ENCODE measurements around the gene NUDT1. TPM values are rescaled to one million over a fixed set of nuclear protein-coding genes. Genes with fewer than 3 reads are reported as not detected.

NUDT1 gene
- total RNA-seq, 2 donors from 2014 or later, result 63.6 to 79.3 TPM

DNA sequence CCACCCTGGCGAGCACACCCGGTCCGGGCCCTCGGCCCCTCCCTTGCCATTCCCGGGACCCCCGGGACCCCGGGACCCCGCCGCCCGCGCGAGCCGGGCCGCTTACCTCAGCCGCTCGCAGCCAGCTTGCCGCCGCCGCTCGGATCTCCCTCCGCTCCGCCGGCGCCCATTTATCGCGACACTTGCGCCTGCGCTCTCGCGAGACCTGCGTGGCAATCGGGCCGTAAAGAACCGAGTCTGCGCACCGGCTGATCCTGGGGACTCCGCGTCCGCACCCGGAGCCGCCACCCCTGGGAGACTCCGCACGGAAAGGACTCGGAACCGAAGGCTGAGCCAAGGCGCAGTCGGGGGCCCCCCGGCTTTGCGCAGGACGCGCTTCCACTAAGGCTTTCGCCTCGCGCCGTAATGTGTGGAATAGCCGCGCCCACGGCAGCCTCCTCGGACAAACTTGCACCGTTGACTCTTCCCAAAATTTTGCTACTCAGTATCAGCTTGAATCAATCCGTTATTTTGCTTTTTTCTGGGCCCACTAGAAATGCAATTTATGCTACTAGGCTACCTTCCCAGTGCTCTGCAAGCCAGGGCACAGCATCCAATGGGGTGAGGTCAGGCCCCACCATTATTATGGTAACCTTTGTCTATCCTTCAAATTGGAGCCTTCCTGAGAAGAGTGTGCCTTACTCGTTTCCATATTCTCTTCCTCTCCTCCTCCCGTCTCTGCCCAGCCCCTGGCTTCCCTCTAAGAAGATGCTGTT, 9.1 kb upstream of the NUDT1 start, which contains the start of gene MAD1L1:
TSS of gene MAD1L1 (minus strand) at position 180 of the 755 bp plus-strand sequence. CDS start 2,812 bp downstream, outside the sequence.
- Mint-ChIP-seq H3K27me3 (ENCODE audit: low read depth) (no peaks in the 10 kb centered on the region), H3K4me1 (ENCODE audit: low read depth) (peaks cover 16% of the 10 kb centered on the region), H3K36me3 (ENCODE audit: insufficient read depth in 2 of 2) (peaks cover 5 to 12% of the 10 kb centered on the region in 2 donors), H3K9me3 (no peaks in the 10 kb centered on the region), H3K27ac (peak within 1 kb of the TSS; percentile 61), H3K4me3 (peak within 1 kb of the TSS; percentile 88 to 90)
- ATAC-seq (replicated peaks in 1 of 2), result peak; percentile 93 to 94
- DNase-seq, result peak; percentile 91 to 94

DNA sequence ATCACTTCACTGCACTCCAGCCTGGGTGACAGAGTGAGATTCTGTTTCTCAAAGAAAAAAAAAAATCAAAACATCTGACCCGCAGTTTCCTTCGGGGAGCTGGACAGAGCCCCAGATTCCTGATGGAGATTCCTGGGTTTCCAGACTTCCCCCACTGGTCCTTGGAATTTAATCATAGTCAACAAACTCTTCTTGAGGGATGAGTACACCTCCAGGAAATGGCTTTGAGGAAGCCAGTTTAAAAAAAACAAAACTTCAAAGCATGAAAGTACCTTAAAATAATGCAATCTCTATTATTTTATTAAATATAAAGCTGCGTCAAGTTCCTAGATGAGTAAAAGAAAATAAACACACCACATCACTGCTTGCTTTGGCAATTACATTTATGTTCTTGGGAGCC, 8.1 kb upstream of the NUDT1 start:
- no peak overlapping the region for H3K27ac Mint-ChIP-seq

DNA sequence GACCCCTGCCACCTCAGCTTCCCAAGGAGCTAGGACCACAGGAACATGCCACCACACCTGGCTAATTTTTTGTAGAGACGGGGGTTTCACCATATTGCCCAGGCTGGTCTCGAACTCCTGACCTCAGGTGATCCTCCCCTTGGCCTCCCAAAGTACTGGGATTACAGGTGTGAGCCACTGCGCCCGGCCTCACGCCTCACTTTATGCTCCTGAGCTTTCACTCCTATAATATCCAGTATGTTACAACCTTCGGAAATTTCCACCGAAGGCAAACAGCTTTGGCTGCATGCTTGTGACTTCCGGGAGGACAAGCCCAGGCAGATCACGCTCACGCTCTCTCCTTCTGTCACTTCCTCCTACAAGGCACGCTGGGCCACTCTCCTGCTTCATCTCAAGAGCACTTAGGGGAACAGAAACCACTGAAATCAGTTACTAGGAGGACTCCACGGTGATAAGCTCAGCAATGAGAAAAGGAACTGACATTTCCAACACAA, 4.9 kb upstream of the NUDT1 start:
- Mint-ChIP-seq H3K9me3 (no peaks in the 10 kb centered on the region), H3K27me3 (ENCODE audit: low read depth) (no peaks in the 10 kb centered on the region), H3K36me3 (ENCODE audit: insufficient read depth in 2 of 2) (peaks cover 8 to 14% of the 10 kb centered on the region in 2 donors), H3K27ac (peak overlapping the region; percentile 33), H3K4me3 (no peak overlapping the region), H3K4me1 (ENCODE audit: low read depth) (peaks cover 23% of the 10 kb centered on the region)
- ATAC-seq (replicated peaks in 1 of 2) (no peak), DNase-seq (no peak)

More for the DNA sequence above, 8.1 kb upstream of the NUDT1 start:
- no peaks in the 10 kb centered on the region for H3K9me3 Mint-ChIP-seq
- H3K36me3 Mint-ChIP-seq (ENCODE audit: insufficient read depth in 2 of 2), result peaks cover 5 to 12% of the 10 kb centered on the region in 2 donors
- no peaks in the 10 kb centered on the region for H3K27me3 Mint-ChIP-seq (ENCODE audit: low read depth)
- H3K4me1 Mint-ChIP-seq (ENCODE audit: low read depth), result peaks cover 16% of the 10 kb centered on the region
- ATAC-seq (replicated peaks in 1 of 2) (no peak), DNase-seq (no peak)
- H3K4me3 Mint-ChIP-seq, result peak overlapping the region in 1 of 2 donors; percentile 48

DNA sequence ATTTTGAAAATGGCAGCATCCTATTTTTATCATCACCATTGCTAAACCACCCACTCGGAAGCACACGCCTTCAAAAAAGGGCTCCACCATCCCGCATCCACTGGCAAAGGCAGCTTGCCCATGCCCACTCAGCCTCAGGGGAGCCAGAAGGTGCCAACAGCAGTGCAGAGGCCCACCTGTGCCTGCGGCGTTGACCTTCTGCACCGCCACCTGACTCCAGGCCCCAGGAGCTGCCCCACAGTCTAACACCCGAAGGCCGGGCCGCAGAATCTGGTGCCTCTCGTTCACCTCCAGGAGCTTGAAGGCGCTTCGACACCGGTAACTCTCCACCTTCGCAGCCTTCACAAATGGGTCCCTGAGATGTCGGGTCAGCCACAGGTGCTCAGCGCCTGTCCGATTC, 2.8 kb upstream of the NUDT1 start:
- ATAC-seq (replicated peaks in 1 of 2) (no peak), DNase-seq (no peak)
- Mint-ChIP-seq H3K27ac (no peak overlapping the region), H3K4me1 (ENCODE audit: low read depth) (peaks cover 11% of the 10 kb centered on the region), H3K36me3 (ENCODE audit: insufficient read depth in 2 of 2) (peaks cover 8 to 14% of the 10 kb centered on the region in 2 donors), H3K9me3 (no peaks in the 10 kb centered on the region), H3K27me3 (ENCODE audit: low read depth) (no peaks in the 10 kb centered on the region), H3K4me3 (no peak overlapping the region)

DNA sequence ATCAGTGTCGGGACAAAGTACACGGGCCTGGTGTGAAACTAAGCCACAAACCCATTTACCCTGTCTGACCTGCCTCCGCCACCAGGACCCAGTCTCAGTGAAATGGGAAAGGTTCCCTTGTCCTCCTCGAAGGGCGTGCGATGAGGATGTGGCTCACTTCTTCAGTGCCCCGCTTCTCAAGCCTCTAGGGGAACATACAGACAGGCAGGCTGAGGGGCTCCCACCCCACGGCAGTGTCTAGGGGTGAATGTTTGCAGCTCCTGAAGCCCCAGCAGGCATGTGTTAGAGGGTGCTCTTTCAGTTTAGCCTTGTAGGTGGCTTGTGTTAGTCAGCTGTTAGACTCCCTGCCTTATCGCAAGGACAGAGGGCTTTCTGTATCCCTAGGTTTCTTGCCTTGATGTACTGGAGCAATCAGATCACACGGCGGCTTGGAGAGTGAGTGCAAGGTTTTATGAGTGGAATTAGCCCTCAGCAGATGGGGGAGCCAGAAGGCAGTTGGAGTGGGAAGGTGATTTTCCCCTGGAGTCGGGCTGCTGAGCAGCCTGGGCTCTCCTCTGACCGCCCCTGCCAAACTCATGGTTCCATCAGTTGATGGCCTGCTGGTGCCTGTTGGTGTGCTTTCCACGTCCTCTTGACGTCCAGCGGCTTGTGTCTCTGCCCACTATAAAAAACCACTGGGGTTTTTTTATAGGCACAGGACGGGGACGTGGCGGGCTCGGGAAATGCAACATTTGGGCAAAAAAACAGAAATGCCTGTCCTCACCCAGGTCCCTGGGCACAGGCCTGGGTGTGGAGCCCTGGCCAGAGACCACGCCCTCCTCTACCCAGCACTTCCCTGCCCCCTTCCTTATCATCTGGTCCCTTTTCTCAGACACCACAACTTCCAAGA, 759 bp downstream of the NUDT1 start:
- Mint-ChIP-seq H3K27ac (peak overlapping the region; percentile 92), H3K27me3 (ENCODE audit: low read depth) (no peaks in the 10 kb centered on the region), H3K9me3 (no peaks in the 10 kb centered on the region), H3K4me1 (ENCODE audit: low read depth) (peaks cover 11% of the 10 kb centered on the region), H3K36me3 (ENCODE audit: insufficient read depth in 2 of 2) (peaks cover 2 to 3% of the 10 kb centered on the region in 2 donors), H3K4me3 (peak overlapping the region; percentile 95 to 99)
- DNase-seq (peak; percentile 34), ATAC-seq (replicated peaks in 1 of 2) (peak; percentile 36 to 48)

DNA sequence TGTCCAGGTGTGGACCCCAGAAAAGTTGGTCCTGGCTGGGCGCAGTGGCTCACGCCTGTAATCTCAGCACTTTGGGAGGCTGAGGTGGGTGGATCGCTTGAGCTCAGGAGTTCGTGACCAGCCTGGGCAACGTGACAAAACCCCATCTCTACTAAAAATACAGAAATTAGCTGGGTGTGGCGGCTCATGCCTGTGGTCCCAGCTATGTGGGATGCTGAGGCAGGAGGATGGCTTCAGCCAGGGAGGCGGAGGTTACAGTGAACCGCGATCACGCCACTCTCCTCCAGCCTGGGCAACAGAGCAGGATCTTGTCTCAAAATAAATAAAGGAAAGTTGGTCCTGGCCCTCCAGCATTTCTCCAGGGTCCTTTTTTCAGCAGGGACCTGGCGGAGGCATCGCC, 1.4 kb downstream of the NUDT1 start:
- no peaks in the 10 kb centered on the region for H3K9me3 Mint-ChIP-seq
- H3K27ac Mint-ChIP-seq, result no peak overlapping the region
- no peak for ATAC-seq (replicated peaks in 1 of 2)

DNA sequence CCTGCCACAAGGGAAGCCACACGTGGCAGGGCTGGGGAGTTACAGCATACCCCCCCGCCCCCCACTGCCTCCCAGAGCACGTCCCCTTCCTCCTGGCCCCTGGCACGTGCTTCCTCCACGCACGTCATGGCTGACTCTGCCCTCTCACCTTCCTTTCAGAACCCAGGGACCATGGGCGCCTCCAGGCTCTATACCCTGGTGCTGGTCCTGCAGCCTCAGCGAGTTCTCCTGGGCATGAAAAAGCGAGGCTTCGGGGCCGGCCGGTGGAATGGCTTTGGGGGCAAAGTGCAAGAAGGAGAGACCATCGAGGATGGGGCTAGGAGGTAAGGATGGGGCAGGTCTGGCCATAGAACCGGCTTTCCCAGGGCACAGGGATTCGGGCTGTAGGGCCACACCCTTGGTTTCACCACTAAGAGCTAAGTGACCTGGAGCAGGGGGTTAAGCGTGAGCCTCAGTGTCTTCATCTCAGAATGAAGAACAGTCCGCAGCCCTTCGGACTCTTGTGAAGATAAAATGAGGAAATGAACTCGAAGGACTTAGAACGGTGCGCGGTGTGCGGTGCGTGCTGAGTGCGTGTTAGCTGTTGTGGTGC, 2.5 kb downstream of the NUDT1 start:
- peaks cover 25% of the 10 kb centered on the region for H3K4me1 Mint-ChIP-seq (ENCODE audit: low read depth)
- DNase-seq (no peak), ATAC-seq (replicated peaks in 1 of 2) (no peak)
- no peak overlapping the region for H3K27ac Mint-ChIP-seq
- peaks cover 2 to 3% of the 10 kb centered on the region in 2 donors for H3K36me3 Mint-ChIP-seq (ENCODE audit: insufficient read depth in 2 of 2)
- H3K4me3 Mint-ChIP-seq, result no peak overlapping the region
- no peaks in the 10 kb centered on the region for H3K9me3 Mint-ChIP-seq
- no peaks in the 10 kb centered on the region for H3K27me3 Mint-ChIP-seq (ENCODE audit: low read depth)

More for the DNA sequence above, 1.4 kb downstream of the NUDT1 start:
- peaks cover 2 to 3% of the 10 kb centered on the region in 2 donors for H3K36me3 Mint-ChIP-seq (ENCODE audit: insufficient read depth in 2 of 2)
- no peaks in the 10 kb centered on the region for H3K27me3 Mint-ChIP-seq (ENCODE audit: low read depth)
- H3K4me3 Mint-ChIP-seq, result peak overlapping the region; percentile 95 to 99
- DNase-seq, result no peak
- H3K4me1 Mint-ChIP-seq (ENCODE audit: low read depth), result peaks cover 16% of the 10 kb centered on the region

DNA sequence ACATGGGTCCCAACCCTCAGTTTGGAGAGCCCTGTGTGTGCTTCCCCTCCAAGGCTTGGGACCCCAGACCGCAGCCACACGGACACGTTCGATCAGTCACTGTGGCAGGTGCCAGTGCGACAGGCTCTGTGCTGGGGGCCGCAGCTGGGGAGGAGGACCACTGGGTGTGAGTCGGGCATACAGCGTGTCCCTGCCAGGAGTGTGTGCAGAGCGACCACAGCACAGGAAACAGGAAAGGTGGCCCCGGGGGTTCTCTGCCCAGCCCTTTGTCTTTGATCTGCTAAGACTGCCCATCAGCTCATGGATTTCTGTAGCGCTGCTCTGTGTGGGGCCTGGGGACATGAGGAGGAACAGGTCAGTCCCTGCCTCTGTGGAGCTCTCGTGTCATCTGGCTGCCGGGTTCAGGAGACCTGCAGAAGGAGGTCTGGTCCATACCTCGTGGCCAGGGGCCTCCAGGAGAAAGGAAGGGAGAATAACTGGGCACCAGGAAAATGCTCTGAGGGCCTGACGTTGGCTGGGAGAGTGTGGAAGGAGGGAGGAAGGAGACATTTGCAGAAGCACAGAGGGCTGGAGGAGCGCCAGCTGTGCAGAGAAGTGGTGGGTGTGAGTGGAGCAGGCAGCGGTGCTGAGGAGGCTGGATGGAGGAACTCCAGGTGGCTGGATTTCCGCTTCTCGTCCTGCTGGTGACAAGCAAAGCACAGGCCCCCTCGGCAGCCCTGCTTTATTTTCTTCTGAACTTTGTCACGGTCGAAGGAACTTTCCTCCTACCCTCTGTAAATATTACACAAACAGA, 4.1 kb downstream of the NUDT1 start:
- Mint-ChIP-seq H3K4me3 (no peak overlapping the region), H3K9me3 (no peaks in the 10 kb centered on the region), H3K27me3 (ENCODE audit: low read depth) (no peaks in the 10 kb centered on the region), H3K27ac (no peak overlapping the region), H3K4me1 (ENCODE audit: low read depth) (peaks cover 16% of the 10 kb centered on the region), H3K36me3 (ENCODE audit: insufficient read depth in 2 of 2) (peaks cover 3 to 6% of the 10 kb centered on the region in 2 donors)
- no peak for ATAC-seq (replicated peaks in 1 of 2)
- no peak for DNase-seq

DNA sequence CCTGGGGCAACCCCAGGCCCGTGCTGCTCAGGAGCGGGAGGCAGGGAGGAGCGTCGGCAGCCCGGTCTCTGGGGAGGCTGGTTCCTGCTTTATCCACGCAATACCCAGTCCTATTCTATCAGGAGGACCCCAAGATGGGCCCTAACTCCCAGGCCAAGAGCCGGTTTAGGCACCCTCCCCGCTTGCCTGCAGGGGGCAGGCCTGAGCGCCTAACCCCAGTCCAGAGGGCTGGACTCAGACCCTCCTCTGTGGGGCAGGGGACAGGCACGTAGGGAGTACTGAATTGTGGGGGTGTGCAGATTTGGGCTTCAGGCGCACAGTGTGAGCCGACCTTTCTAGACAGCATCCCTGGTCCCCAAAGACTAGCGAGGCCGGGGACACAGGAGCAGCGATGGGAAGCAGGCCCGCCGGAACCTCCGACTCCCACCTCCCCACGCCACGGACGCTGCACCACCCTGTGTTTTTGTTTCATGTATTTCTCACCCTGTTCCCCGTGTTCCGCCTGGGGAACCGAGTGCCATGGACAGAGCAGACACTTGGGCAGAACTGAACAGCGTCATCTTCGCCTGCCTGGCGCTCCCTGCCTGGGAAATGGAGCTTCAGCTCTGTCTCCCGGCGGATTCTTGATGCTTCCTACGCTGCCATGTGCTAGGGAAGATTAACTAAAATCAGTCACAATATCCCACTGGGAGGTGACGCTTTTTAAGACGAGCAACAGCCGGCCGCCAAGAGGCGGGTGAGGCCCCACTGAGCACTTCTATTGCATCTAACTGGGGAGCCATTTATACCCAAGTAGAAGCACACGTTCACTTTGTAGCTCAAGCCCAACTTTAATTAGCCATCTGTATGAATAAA, 5.3 kb downstream of the NUDT1 start:
- DNase-seq, result peak; percentile 45 to 49
- H3K27me3 Mint-ChIP-seq (ENCODE audit: low read depth), result no peaks in the 10 kb centered on the region
- H3K36me3 Mint-ChIP-seq (ENCODE audit: insufficient read depth in 2 of 2), result peaks cover 0 to 4% of the 10 kb centered on the region in 2 donors
- H3K4me3 Mint-ChIP-seq, result no peak overlapping the region
- ATAC-seq (replicated peaks in 1 of 2), result peak in 1 of 2 donors; percentile 41
- no peak overlapping the region for H3K27ac Mint-ChIP-seq
- peaks cover 14% of the 10 kb centered on the region for H3K4me1 Mint-ChIP-seq (ENCODE audit: low read depth)
- no peaks in the 10 kb centered on the region for H3K9me3 Mint-ChIP-seq

DNA sequence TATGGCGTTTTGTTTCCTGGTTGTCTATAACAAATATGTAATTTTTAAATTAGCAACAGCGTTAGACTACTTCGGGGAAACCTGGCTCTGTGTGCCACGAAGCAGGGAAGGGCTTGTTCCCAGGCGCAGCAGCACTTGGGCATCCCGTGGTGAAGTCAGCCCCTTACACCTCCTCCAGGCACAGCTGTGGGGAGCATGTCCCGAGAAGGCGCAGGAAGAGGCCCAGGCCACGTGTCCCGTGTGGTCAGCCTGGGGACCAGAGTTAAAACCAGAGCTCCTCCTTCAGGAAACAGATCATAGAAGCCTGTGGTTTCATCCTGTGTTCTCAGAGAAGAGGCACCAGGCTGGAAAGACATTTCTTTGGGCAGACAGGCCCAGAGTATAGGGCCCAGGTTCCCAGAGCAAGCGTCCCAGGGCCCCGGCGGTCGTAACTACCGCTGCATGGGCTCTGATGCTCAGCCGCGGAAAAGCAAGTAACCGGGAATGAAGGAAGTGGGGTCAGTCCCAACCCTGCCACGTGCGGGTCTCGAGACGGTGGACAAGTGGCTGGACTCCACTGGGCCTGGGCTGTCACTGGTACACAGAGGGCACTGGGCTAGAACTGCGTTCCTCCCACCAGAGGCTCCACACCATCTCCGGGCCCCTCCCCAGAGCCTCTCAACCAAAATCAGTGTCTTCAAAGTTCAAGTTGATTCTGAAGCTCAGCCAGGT, 7.1 kb downstream of the NUDT1 start:
- peak overlapping the region; percentile 15 to 67 for H3K4me3 Mint-ChIP-seq
- peaks cover 0 to 4% of the 10 kb centered on the region in 2 donors for H3K36me3 Mint-ChIP-seq (ENCODE audit: insufficient read depth in 2 of 2)
- H3K9me3 Mint-ChIP-seq, result no peaks in the 10 kb centered on the region
- H3K27ac Mint-ChIP-seq, result peak overlapping the region; percentile 72
- no peaks in the 10 kb centered on the region for H3K27me3 Mint-ChIP-seq (ENCODE audit: low read depth)
- peak in 1 of 2 donors; percentile 21 for DNase-seq
- H3K4me1 Mint-ChIP-seq (ENCODE audit: low read depth), result peaks cover 14% of the 10 kb centered on the region
- peak; percentile 33 to 43 for ATAC-seq (replicated peaks in 1 of 2)

DNA sequence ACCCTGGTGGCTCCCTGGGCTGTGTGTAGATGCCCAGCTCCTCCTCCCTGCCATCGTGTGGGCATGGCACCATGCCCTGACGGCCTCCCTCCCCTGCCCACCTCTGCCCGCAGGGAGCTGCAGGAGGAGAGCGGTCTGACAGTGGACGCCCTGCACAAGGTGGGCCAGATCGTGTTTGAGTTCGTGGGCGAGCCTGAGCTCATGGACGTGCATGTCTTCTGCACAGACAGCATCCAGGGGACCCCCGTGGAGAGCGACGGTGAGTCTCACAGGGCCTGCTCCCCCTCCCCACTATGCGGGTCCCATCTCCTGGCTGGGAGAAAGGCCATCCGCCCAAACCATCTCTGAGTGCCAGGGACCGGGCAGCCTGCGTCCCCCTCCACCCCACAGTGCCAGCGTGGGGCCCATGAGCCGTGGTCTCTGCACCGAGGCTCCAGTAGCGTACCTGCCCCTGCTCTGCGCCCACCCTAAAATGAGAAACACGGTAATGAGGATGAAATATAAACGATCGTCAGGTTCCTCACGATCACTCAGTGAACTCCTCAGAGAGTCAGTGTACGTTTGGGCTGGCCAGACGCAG, 7.8 kb downstream of the NUDT1 start:
- H3K4me1 Mint-ChIP-seq (ENCODE audit: low read depth), result peaks cover 14% of the 10 kb centered on the region
- H3K9me3 Mint-ChIP-seq, result no peaks in the 10 kb centered on the region
- H3K4me3 Mint-ChIP-seq, result no peak overlapping the region
- DNase-seq, result no peak
- no peak overlapping the region for H3K27ac Mint-ChIP-seq
- ATAC-seq (replicated peaks in 1 of 2), result no peak
- peaks cover 0 to 4% of the 10 kb centered on the region in 2 donors for H3K36me3 Mint-ChIP-seq (ENCODE audit: insufficient read depth in 2 of 2)
- H3K27me3 Mint-ChIP-seq (ENCODE audit: low read depth), result no peaks in the 10 kb centered on the region
